ENCODE results near the gene PPFIA1. TPM values are rescaled to one million over a fixed set of nuclear protein-coding genes. Genes with fewer than 3 reads are reported as not detected.

PPFIA1 gene
- total RNA-seq, 1 donor from 2014 or later: 45.3 TPM

DNA sequence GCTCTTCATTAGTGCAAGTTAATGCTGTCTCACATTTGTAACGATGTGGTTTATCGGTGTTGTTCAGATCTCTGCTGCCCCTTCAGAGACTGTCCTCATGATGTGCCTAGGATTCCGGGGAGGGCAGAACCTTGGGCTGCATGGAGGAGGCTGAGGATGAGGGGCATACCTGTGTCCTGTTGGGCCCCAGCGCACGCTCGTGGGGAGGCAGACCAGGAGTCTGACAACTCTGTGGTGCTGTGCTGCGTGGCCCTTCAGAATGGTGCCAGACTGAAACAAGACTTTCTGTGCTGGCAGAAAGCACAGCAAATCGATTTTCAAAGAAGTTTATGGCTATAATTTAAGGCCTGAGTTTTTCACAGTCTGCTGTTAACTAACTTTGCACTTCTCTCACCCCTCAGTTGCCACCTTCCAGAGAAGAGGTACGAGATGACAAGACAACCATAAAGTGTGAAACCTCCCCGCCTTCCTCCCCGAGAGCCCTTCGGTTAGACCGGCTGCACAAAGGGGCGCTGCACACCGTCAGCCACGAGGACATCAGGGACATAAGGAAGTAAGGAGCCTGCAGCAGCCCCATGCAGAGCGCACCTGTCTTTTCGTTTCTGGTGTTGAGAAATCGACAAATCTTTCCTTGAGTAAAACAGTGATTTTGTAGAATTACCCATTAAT is 83.5 kb downstream of the PPFIA1 start:
- TF ChIP-seq, protein P1, sequence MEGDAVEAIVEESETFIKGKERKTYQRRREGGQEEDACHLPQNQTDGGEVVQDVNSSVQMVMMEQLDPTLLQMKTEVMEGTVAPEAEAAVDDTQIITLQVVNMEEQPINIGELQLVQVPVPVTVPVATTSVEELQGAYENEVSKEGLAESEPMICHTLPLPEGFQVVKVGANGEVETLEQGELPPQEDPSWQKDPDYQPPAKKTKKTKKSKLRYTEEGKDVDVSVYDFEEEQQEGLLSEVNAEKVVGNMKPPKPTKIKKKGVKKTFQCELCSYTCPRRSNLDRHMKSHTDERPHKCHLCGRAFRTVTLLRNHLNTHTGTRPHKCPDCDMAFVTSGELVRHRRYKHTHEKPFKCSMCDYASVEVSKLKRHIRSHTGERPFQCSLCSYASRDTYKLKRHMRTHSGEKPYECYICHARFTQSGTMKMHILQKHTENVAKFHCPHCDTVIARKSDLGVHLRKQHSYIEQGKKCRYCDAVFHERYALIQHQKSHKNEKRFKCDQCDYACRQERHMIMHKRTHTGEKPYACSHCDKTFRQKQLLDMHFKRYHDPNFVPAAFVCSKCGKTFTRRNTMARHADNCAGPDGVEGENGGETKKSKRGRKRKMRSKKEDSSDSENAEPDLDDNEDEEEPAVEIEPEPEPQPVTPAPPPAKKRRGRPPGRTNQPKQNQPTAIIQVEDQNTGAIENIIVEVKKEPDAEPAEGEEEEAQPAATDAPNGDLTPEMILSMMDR (IDR thresholded peaks at IDR 0.05; ENCODE audit: borderline replicate concordance): no peak
- no peak for DNase-seq
- Histone ChIP-seq H3K9me3 (replicated peaks) (no peaks in the 10 kb centered on the region), H3K4me1 (peaks cover 10% of the 10 kb centered on the region), H3K27ac (replicated peaks) (peak overlapping the region; percentile 20), H3K4me3 (no peak overlapping the region), H3K36me3 (peaks cover 71% of the 10 kb centered on the region), H3K27me3 (ENCODE audit: low read depth) (no peaks in the 10 kb centered on the region)
- intact Hi-C loops (cut with micrococcal nuclease): no loop called here

DNA sequence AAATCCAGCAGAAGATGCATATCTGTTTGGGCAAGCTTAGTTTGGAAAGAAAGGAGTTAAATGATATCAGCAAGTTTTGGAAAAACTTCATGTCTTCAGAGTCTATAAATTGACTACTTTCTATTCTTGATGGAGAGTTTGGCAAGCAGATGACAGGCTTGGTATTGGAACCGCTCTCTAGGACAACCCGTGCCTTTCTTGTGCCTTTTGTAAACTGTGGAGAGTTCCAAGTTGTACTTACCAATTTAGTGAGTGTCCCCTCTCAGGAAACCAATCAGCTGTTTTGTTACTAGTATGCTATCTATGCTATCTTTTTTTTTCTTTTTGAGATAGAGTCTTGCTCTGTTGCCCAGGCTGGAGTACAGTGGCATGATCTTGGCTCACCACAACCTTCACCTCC is 84.1 kb downstream of the PPFIA1 start:
- H3K36me3 ChIP-seq: peaks cover 70% of the 10 kb centered on the region
- peak overlapping the region; percentile 16 for H3K27ac ChIP-seq (replicated peaks)
- TF ChIP-seq, protein P1 (IDR thresholded peaks at IDR 0.05; ENCODE audit: borderline replicate concordance): no peak
- intact Hi-C loops (cut with micrococcal nuclease): no loop called here
- peaks cover 10% of the 10 kb centered on the region for H3K4me1 ChIP-seq
- no peaks in the 10 kb centered on the region for H3K27me3 ChIP-seq (ENCODE audit: low read depth)
- no peak overlapping the region for H3K4me3 ChIP-seq
- DNase-seq: no peak
- H3K9me3 ChIP-seq (replicated peaks): no peaks in the 10 kb centered on the region

DNA sequence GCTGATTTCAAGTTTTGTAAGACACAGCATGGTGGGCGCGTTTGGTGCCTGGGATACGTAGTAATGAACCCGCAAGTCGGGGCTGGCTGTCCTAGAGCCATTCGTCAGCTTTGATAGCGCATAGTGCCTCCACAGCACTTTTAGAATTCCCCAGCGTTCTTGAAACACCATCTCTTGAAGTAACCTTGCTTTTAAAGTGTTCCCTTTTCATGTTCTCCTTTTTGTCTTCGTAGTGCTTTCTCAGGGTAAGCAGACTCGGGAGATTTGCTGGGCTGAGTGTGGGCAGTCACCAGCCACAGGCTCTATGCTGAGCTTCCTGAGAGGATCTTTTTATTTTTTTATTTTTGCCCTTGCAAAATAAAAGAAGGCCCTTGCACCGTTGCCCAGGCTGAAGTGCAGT is 88.3 kb downstream of the PPFIA1 start:
- H3K9me3 ChIP-seq (replicated peaks): no peaks in the 10 kb centered on the region
- intact Hi-C loops (cut with micrococcal nuclease): no loop called here
- peaks cover 95% of the 10 kb centered on the region for H3K36me3 ChIP-seq
- no peak overlapping the region for H3K4me3 ChIP-seq
- TF ChIP-seq, protein P1 (IDR thresholded peaks at IDR 0.05; ENCODE audit: borderline replicate concordance): no peak
- DNase-seq: no peak
- no peak overlapping the region for H3K27ac ChIP-seq (replicated peaks)
- H3K27me3 ChIP-seq (ENCODE audit: low read depth): no peaks in the 10 kb centered on the region
- H3K4me1 ChIP-seq: peaks cover 2% of the 10 kb centered on the region

DNA sequence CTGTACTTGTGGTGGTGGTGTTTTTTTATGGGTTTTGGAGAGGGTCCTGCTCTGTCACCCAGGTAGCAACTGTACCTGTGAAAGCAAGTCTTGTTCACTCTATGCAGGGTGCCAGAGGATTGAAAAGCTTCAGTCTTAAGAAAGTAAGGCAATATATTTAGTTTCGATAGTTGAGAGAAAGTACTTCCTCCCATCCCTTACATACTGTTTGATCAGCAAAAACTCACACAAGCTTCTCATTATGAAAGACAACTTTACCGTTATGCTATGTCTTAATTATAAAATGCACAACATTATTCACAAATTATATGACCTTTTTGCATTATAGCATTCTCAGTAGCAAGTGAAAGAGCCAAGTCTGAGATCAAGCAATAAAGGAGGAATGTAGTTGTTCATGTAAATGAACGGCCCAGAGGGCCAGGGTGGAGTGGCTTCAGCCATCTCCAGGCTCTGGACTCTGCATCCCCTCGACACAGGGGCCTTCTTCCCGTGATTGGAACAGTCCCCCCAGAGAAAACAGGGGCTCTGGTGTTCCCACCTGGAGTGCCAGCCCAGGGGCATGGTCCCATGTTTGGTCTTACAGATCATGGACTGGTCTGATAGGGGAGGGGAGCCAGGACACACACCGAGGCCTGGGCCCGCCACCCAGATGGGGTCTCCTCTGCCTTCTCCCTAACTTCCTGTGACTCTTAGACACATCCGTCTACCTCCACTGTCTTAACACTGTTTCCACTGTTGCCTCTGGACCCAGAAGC is 89.1 kb downstream of the PPFIA1 start:
- TF ChIP-seq, protein P1 (IDR thresholded peaks at IDR 0.05; ENCODE audit: borderline replicate concordance): no peak
- H3K4me3 ChIP-seq: no peak overlapping the region
- H3K9me3 ChIP-seq (replicated peaks): no peaks in the 10 kb centered on the region
- H3K27me3 ChIP-seq (ENCODE audit: low read depth): no peaks in the 10 kb centered on the region
- peaks cover 3% of the 10 kb centered on the region for H3K4me1 ChIP-seq
- DNase-seq: no peak
- intact Hi-C loops (cut with micrococcal nuclease): no loop called here
- H3K36me3 ChIP-seq: peaks cover 95% of the 10 kb centered on the region
- no peak overlapping the region for H3K27ac ChIP-seq (replicated peaks)

DNA sequence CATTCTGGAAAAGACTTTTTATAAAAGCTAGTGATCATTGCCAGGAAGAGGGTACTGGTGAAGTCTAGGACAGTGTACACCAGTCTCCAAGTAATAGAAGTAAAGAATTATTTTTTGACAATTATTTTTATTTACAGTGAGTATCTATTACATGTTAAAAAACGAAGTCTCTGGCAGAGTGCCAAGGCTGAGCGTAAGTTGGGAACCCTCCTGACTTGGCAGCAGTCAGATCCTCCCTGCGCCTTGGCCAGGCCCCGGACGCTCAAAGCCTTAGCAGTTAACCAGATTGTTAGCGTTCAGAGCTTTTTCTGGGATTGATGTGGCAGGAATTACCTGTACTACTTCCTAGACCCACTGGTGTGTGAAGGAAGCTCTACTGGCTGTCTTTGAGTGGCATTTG is 89.7 kb downstream of the PPFIA1 start:
- Histone ChIP-seq H3K36me3 (peaks cover 94% of the 10 kb centered on the region), H3K27ac (replicated peaks) (no peak overlapping the region), H3K4me3 (no peak overlapping the region), H3K27me3 (ENCODE audit: low read depth) (no peaks in the 10 kb centered on the region), H3K4me1 (peaks cover 3% of the 10 kb centered on the region), H3K9me3 (replicated peaks) (no peaks in the 10 kb centered on the region)
- no peak for DNase-seq
- intact Hi-C loops (cut with micrococcal nuclease): no loop called here
- TF ChIP-seq, protein P1 (IDR thresholded peaks at IDR 0.05; ENCODE audit: borderline replicate concordance): no peak
